GM10266 (cell line): ENCODE measurements around the gene HIP1.

Experiments
- DNase-seq: peaks from one replicate; pipeline ENCODE4 v3.0.0; 2012; ENCODE audit errors: extremely low spot score
- CTCF ChIP-seq: IDR thresholded peaks from 2 replicates; pipeline ENCODE4 v1.5.1; 2012; ENCODE audit warnings: mild to moderate bottlenecking, low read depth; ENCODE audit not compliant: control insufficient read depth, insufficient read depth; ENCODE audit errors: missing control alignments

The HIP1 gene

GRCh38 chr7:75740846-75741497 lies 2.2 kb upstream of the HIP1 start:
- DNase-seq = peak; percentile 38
- TF ChIP-seq CTCF = no peak

- DNase-seq = no peak
- no peak for TF ChIP-seq CTCF
Measured at GRCh38 chr7:75739796-75740672, 1.3 kb upstream of the HIP1 start.

- no peak for TF ChIP-seq CTCF
- peak; percentile 100 for DNase-seq
Measured at GRCh38 chr7:75738975-75739795, 444 bp upstream of the HIP1 start.

GRCh38 chr7:75737856-75738603 lies 711 bp downstream of the HIP1 start:
- TF ChIP-seq CTCF = no peak
- DNase-seq = no peak

- no peak for TF ChIP-seq CTCF
- no peak for DNase-seq
Measured at GRCh38 chr7:75735581-75736350, 3.0 kb downstream of the HIP1 start.

GRCh38 chr7:75734586-75735458 lies 3.9 kb downstream of the HIP1 start:
- no peak for TF ChIP-seq CTCF
- no peak for DNase-seq
